HFFc6 (cell line): ENCODE data around the gene ADAM15. TPM values are rescaled to one million over a fixed set of nuclear protein-coding genes. Genes with fewer than 3 reads are reported as not detected.

ENCODE experiments used
- DNase-seq: peaks from one replicate; pipeline ENCODE4 v3.0.0-alpha.2; 2018
- H3K27ac Mint-ChIP-seq: 2 replicates; pipeline ENCODE4 v1.8.0; 2020; ENCODE audit warnings: mild to moderate bottlenecking, mixed read lengths
- H3K27me3 Mint-ChIP-seq: 2 replicates; pipeline ENCODE4 v1.8.0; 2021; ENCODE audit warnings: mild to moderate bottlenecking, moderate library complexity, mixed read lengths; ENCODE audit not compliant: insufficient read depth
- H3K36me3 Mint-ChIP-seq: 2 replicates; pipeline ENCODE4 v1.8.0; 2021; ENCODE audit warnings: low read depth, mixed read lengths
- H3K4me1 Mint-ChIP-seq: 2 replicates; pipeline ENCODE4 v1.8.0; 2020; ENCODE audit warnings: low read depth, mixed read lengths
- H3K4me3 Mint-ChIP-seq: 2 replicates; pipeline ENCODE4 v1.8.0; 2020; ENCODE audit warnings: mild to moderate bottlenecking, moderate library complexity, mixed read lengths
- H3K9me3 Mint-ChIP-seq: 2 replicates; pipeline ENCODE4 v1.8.0; 2020; ENCODE audit warnings: mild to moderate bottlenecking, mixed read lengths
- CTCF ChIP-seq: fragments of 200-600 bp; sonication (generic); IDR thresholded peaks from 2 replicates; pipeline ENCODE4 v1.5.0; 2021; ENCODE audit warnings: antibody characterized with exemption, mild to moderate bottlenecking
- total RNA-seq, 6 experiments: library from RNA; stranded (reverse); fragmentation: NEBNext Ultra II Directional; extraction: Animal tissue kit (Norgen Biotek cat#: 25700); gene quantifications; 2 replicates in 1 of 6; 3 replicates in 5 of 6; pipeline ENCODE4 v1.2.3, GENCODE V29; 2021

The ADAM15 gene
- total RNA-seq, 6 experiments from 2014 or later: 51.1 to 66.9 (median 63.7) TPM

GRCh38 chr1:155003227-155003765 is 47.8 kb upstream of the ADAM15 start:
- H3K4me1 Mint-ChIP-seq: peaks cover 37% of the 10 kb centered on the region
- no peaks in the 10 kb centered on the region for H3K9me3 Mint-ChIP-seq
- H3K27ac Mint-ChIP-seq: peak overlapping the region; percentile 83
- H3K27me3 Mint-ChIP-seq: no peaks in the 10 kb centered on the region; the same call in 1 of the 2 replicates
- H3K4me3 Mint-ChIP-seq: peak overlapping the region; percentile 94
- TF ChIP-seq CTCF: no peak
- DNase-seq: no peak
- H3K36me3 Mint-ChIP-seq: no peaks in the 10 kb centered on the region

- Mint-ChIP-seq H3K4me3 (peak overlapping the region; percentile 94), H3K36me3 (no peaks in the 10 kb centered on the region), H3K27me3 (no peaks in the 10 kb centered on the region; the same call in 1 of the 2 replicates), H3K4me1 (peaks cover 35% of the 10 kb centered on the region), H3K27ac (peak overlapping the region; percentile 83), H3K9me3 (no peaks in the 10 kb centered on the region)
- peak; percentile 33 for DNase-seq
- no peak; the same call in 1 of the 2 replicates for TF ChIP-seq CTCF
Observed at GRCh38 chr1:155003766-155004351, 47.3 kb upstream of the ADAM15 start.

GRCh38 chr1:155004352-155005075 is 46.6 kb upstream of the ADAM15 start:
- Mint-ChIP-seq H3K9me3 (no peaks in the 10 kb centered on the region), H3K4me1 (peaks cover 31% of the 10 kb centered on the region)
- no peak for DNase-seq

GRCh38 chr1:155005076-155006011 is 45.8 kb upstream of the ADAM15 start:
- Mint-ChIP-seq H3K36me3 (no peaks in the 10 kb centered on the region), H3K27ac (peak overlapping the region; percentile 65), H3K4me3 (no peak overlapping the region), H3K4me1 (peaks cover 22% of the 10 kb centered on the region), H3K27me3 (no peaks in the 10 kb centered on the region; the same call in 1 of the 2 replicates), H3K9me3 (no peaks in the 10 kb centered on the region)
- DNase-seq: no peak
- TF ChIP-seq CTCF: no peak

More at GRCh38 chr1:155004352-155005075, 46.6 kb upstream of the ADAM15 start:
- H3K4me3 Mint-ChIP-seq: peak overlapping the region; percentile 94
- no peaks in the 10 kb centered on the region; the same call in 1 of the 2 replicates for H3K27me3 Mint-ChIP-seq
- no peaks in the 10 kb centered on the region for H3K36me3 Mint-ChIP-seq
- H3K27ac Mint-ChIP-seq: peak overlapping the region; percentile 83
- TF ChIP-seq CTCF: no peak

- Mint-ChIP-seq H3K9me3 (no peaks in the 10 kb centered on the region), H3K36me3 (no peaks in the 10 kb centered on the region), H3K27ac (peak overlapping the region; percentile 65; the same call in 1 of the 2 replicates), H3K4me1 (peaks cover 21% of the 10 kb centered on the region), H3K27me3 (no peaks in the 10 kb centered on the region; the same call in 1 of the 2 replicates), H3K4me3 (no peak overlapping the region)
- TF ChIP-seq CTCF: no peak
- DNase-seq: no peak
Observed at GRCh38 chr1:155006601-155007101, 44.5 kb upstream of the ADAM15 start.
